NCI-H226 (cell line): ENCODE results near the gene PRUNE2.

Experiments used
- DNase-seq: peaks from one replicate; pipeline ENCODE4 v3.0.0-alpha.2; 2015

Gene PRUNE2

GRCh38 chr9:76649894-76650293 is 256.0 kb downstream of the PRUNE2 start:
- DNase-seq = no peak

DNA sequence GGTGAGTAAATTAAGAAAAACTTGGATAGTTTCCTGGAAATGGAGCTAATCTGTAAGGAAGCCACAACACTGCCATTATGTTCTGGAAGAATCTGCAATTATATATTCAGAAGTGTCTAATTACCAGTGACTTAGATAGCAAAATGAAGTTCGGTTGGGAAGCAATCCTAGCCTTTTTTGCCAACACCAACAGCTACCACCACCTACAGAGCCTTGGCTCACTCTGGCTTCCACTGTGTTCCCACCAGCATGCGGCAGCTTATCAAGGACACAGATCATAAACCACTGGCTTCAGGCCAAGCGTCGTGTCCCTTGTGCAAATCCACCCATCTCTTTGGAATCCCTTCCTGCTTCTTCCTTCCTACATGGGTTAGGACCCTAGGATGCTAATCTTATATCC is 259.7 kb downstream of the PRUNE2 start:
- DNase-seq = no peak

DNA sequence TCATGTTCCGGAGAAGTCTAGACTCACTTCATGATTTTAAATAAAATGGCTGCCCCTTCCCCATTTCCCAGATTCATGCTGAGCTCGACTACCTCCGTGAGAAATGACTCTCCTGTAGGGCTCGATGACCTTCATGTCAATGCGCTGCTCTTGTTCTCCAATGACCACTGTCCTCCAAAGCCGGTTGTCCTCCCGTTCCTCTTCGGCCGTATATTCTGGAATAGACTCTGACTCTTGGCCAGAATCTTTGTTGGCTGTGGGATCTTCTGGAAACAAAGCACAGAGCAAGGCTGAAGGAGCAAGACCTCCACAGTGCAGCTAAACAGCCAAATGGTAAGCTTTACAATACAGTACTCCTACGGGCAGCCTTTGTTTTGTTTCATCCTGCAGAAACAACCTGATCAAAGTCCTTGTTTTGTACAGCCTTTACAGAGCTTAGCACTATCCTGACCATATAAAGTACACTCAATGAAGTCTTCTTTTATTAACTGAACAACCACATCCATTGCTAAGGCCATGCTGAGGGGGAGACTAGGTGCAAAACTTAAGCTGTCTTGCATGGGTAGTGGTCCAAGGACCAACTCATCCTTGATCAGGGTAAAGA is 261.2 kb downstream of the PRUNE2 start:
- DNase-seq = no peak

GRCh38 chr9:76644171-76644570 is 261.7 kb downstream of the PRUNE2 start:
- DNase-seq = no peak

GRCh38 chr9:76643399-76644117 is 262.4 kb downstream of the PRUNE2 start:
- no peak for DNase-seq

DNA sequence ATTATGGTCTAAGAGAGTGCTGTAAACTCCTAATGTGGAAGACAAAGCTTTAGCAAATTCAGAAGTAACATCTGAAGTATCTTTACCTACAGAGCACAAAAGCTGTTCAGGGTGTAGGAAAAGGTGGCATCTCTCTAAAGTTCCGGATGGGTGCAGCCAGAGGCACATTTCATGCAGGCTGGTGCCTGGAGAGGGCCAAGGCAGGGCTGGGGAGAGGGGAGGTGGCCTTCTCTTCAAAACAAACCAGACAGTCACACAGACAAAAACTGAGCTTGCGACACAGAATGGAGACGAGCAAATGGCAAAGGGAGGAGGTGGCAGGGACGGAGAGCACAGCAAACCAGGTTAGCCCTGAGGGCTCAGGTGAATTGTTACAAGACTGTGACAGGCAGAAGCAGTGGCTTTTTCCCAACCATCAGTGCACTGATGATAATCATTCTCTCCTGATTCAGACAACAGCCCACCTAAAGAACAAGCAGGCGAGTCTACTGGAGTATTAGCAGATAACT is 263.2 kb downstream of the PRUNE2 start:
- DNase-seq = no peak

- DNase-seq = no peak
These were observed 263.8 kb downstream of the PRUNE2 start for GRCh38 chr9:76642074-76642473.

GRCh38 chr9:76638001-76638400 is 267.9 kb downstream of the PRUNE2 start:
- DNase-seq = no peak

- peak; percentile 55 for DNase-seq
These were observed 268.5 kb downstream of the PRUNE2 start for GRCh38 chr9:76637416-76637815.

GRCh38 chr9:76634356-76635054 is 271.4 kb downstream of the PRUNE2 start:
- DNase-seq = peak; percentile 67

DNA sequence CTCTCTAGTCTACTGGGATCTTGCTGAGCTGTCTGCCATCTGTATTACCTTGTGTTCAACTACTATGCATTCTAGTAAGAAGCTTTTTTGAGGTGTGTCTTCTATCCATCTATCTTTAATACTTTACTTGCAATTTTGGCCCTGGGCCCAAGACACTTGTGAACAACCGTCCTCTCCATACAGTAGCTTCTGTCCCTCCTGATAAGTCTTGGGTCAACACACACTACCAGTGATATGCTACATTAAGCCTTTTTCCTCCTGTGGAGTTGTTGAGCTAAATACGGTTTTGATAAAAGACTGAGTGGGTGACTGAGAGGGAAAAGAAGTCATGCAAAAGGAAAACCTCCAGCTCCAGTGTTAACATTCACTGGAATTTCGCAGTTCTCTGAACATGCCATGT is 275.0 kb downstream of the PRUNE2 start:
- DNase-seq = no peak

- no peak for DNase-seq
These were observed 276.5 kb downstream of the PRUNE2 start for GRCh38 chr9:76629205-76629990.

DNA sequence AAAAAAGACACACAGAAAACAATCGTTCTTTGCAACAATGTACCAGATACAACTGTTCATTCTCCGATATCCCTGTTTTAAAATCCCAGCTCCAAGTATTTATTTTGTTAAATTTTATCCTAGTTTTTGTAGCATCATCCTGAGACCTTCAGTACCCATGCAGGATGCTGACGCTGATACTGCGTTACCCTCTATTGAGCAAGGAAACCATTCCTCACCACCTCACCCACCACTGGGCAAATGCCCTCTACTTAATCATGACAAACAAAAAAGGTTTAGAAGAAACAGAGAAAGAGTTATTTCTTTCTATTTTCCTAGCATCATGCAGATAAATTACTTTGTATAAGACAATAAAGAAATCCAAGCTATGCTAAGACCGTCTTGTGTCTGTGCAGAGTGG is 277.8 kb downstream of the PRUNE2 start:
- no peak for DNase-seq

DNA sequence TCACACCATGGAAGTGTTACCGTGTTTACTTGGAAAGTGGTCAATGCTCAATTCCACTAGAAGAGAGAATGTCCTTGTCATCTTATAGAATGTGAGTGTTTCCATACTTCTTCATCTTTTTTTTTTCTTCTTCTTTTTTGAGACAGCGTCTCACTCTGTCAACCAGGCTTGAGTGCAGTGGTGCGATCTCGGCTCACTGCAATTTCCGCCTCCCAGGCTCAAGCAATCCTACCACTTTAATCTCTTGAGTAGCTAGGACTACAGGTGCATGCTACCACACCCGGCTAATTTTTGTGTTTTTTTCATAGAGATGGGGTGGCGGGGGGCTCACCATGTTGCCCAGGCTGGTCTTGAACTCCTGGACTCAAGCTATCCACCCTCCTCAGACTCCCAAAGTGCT is 278.9 kb downstream of the PRUNE2 start:
- no peak for DNase-seq

- no peak for DNase-seq
These were observed 279.8 kb downstream of the PRUNE2 start for GRCh38 chr9:76626141-76626540.

DNA sequence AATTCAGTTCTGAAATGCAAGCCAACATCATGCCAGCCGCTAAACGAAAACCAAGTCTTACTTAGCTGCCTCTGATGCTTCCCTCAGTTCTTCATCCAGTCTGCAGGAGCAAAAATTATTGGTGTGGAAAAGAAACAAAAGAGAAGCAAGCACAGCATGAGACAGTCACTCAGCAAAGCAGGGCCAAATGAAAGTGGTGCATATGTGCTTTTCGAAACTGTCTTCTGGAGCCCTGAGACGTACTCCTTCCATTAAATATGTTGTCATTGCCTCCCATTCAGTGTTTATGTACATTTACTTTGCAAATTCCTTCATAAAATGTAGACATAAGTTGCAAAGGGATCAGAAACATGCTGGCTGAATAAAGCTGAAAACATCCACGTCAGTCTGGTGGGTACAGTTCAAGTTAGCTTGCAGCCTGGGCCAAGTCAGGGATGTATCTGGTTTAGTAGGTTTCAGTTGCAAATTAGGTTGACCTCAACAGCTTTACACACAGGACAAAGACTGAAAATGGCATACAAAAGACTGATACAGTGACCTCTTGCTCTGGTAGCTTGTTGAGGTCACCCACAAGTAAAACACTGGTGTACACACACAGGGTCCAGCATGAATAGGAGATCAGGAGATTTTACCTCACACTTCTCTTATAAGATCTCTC is 281.4 kb downstream of the PRUNE2 start:
- no peak for DNase-seq

- DNase-seq = no peak
These were observed 284.9 kb downstream of the PRUNE2 start for GRCh38 chr9:76620996-76621395.

DNA sequence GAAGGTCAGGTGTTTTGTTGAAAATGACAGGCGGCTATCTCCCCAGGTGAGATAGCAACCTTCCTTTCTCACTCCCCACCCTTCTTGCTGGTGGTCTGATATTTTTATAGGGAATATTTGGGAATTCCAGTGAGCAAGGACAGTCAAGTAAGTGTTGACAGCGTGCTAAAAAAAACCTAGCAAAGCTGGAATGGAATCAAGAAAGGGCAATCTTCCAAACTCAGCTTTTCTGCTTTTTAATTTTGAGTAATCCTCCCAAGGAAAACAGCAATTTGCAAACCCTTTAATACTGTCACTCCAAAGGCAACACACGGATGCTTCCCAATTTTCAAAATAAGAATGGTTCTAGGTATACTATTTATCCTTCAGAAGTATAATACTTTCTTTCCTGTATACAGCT is 285.3 kb downstream of the PRUNE2 start:
- no peak for DNase-seq

GRCh38 chr9:76619640-76620039 is 286.3 kb downstream of the PRUNE2 start:
- DNase-seq = no peak

- DNase-seq = no peak
These were observed 286.7 kb downstream of the PRUNE2 start for GRCh38 chr9:76619197-76619596.

- no peak for DNase-seq
These were observed 287.2 kb downstream of the PRUNE2 start for GRCh38 chr9:76618762-76619161.

DNA sequence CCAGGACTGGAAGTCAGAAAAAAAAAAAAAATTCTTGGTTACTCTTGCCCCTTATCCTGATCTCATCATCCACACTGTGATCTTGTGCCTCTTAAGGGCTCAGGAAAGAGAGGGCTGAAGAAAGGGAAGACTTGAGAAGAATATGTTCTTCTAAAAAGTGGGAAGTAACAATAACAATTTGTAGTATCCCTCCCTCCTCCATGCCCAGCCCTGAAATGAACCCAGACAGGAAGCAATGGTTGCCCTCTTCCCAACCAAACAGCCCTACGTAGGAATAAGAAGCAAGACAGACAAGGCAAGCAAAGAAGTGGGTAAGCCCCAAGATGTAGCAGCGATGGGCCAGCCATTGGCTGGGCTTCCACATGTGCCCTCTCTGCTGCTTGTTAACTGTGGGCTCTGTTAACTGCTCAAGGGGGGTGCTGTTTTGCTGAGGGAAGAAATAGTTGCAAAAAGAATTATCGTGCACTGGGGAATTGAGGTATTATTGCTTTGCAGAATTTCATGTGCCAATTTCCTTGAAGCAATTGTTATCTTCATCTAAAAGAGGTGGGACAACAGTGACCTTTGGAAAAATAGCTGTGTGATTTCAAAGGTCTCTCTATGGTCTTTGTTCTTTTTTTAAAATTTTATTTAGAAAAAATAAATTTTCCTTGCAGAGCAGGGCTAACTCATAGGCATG is 288.3 kb downstream of the PRUNE2 start:
- no peak for DNase-seq
